ENCODE results near the gene CA10.
A peak's percentile ranks its signal among the peaks of the same experiment; 100 is the strongest.

The CA10 gene

DNA sequence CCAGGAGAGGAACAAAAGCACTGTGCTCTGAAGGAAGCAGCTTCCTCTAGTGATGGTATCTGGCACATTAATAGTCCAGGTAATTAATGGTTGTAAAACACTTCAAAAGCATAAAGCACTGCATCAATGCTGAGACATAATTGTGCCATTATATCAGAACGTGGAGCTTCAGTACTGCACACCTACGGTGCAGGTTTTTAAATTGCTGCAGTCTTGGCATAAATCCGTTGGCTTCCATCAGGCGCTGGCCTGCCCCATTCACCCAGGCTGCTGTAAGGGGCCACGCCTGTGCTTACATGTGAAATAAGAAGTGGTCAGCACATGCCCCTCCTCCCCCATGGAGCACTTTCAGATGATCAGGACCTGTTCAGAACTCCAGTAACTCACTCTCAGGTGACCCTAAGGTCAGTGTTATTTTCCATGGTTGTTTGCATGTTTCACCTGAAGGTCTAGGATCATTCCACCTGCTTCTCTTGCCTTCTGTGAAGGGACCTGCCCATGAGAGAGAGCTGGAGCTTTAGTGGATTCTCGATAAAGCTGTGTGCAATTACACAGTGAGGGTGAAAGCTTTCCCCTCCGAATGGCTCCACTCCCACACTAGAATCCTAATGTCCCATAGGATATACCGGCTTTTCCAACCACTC, 345.3 kb downstream of the CA10 start:
- no peak for DNase-seq

DNA sequence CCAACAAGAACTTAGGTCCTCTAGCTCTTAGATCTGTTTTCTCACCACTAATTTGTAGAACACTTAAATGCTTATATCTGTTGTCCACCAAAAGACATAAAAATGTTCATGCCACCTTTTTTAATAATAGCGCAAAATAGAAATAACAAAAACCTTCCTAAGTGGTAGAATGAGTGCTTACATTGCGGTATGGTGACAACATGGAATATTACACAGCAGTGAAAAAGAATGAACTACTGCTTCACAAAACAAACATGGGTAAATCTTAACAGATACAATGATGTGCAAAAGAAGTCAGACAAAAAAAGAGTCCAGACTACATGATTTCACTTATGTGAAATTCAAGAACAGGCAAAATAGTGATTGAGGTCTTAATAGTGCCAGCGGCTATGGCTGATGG, 351.1 kb downstream of the CA10 start:
- no peak for DNase-seq

DNA sequence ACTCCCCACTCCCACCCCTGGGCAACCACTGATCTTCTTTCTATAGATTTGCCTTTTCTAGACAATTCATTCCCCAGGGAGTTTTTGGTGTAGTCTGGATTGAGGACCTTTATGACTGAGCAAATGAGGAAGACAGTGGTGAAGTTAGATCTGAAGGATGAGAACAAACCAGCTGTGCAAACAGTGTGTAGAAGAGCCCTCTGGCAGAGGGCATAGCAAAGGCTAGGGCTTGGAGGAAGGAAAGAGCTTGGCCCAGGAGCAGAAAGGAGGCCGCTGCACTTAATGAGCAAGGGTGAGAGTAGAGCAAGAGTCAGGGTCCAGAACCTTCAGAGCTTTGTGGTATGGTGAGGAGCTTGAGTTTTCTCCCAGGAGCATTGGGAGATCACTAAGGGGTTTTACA, 352.7 kb downstream of the CA10 start:
- DNase-seq = no peak

DNA sequence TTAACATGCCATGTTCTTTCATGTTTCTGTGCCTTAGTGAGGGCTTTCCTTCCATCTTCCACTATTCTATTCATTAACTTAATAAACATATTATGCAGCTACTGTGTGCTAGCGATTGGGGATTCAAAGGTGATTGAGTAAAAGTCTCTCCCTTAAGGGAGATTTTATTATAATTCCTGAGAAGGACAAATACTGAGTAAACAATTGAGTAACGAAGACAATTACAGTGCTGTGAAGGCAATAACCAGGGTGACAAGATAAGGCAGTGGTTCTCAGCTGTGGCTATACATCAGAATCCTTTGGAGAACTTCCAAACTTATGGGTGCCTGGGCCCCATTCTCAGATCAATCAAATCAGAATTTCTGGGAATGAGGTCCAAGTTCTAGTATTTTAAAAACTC, 353.3 kb downstream of the CA10 start:
- DNase-seq = no peak

DNA sequence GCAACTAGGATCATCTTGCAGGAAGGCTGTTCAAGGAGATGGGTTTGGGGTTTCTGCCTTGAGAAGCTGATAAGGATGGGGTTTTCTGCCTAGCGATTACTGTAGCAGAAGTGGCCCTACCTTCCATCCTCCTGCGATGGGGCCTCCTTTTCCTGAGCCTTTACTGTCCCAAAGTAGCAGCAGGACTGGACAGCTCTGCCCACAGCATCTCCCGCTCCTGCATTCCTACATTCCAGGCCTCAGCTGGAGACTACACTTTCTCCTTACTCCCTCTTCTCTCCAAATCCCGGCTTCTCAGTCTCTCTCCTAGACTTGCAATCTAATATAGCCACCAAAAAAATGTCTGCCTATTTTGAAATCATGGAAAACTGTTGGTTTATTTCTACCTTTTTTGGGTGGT, 355.4 kb downstream of the CA10 start:
- no peak for DNase-seq

DNA sequence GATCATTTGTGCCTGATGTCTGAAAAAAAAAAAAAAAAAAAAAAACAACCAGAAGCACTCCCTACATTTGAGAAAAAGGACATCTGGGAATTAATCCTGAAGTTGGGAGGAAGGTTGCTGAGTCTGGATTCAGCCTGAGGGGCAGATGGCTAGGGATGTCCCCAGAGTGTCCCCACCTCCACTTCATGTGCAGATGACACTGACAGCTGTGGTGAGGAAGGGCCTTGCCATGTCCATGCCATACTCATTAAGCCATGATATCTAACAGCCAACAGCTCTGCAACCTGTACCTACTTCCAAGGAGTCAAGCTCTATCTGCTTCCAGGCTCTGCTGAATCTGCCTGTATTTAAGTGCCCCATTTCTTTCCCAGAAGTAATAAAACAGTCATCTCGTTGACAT, 356.0 kb downstream of the CA10 start:
- DNase-seq = peak; percentile 60

DNA sequence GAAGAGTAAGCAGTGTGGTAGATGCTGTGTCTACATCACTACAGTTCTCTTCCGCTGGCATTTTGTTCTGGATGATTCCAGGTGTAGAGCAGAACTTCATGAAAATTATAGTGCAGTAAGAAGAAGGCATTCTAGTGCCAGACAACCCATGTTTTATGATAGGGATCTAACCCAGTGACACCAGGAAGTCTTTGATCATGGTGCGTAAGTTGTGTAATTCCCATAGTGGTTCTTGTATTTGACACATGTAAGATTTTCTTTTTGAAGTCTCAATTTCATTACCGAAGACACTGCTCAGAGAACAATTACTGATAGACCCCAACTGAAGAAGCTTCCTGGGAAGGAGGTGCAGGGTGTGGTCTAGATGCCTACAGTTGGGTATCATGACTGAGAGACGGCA, 356.9 kb downstream of the CA10 start:
- DNase-seq = no peak

DNA sequence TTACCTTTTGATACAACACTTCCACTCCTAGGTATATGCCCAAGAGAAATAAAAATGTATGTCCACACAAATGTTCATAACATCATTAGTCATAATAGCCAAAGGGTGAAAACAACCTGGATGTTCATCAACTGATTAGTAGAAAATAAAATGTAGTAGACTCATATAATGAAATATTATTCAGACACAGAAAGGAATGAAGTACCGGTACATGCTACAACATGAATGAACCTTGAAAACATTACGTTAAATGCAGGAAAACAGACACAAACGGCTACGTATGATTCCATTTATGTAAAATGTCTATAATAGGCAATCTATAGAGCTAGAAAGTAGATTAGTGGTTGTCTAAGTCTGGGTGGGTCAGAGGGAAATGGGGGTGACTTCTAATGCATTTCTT, 358.5 kb downstream of the CA10 start:
- no peak for DNase-seq

DNA sequence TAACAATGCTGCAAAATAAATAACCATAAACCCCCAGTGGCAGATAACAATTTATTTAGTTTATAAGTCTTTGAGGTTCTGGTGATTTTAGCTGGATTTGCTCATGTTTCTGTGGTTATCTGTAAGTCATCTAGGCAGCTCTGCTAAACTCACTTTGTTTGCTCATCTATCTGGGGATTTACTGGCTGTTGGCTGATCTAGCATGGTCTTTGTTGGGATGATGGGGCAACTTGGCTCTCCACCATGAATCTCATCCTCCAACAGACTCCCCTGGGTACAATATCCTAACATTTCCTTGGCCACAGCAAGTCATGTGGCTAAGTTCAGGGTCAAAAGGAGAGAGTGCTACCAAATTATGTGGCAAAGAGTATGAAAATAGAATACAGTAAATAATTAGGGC, 359.3 kb downstream of the CA10 start:
- DNase-seq = no peak

DNA sequence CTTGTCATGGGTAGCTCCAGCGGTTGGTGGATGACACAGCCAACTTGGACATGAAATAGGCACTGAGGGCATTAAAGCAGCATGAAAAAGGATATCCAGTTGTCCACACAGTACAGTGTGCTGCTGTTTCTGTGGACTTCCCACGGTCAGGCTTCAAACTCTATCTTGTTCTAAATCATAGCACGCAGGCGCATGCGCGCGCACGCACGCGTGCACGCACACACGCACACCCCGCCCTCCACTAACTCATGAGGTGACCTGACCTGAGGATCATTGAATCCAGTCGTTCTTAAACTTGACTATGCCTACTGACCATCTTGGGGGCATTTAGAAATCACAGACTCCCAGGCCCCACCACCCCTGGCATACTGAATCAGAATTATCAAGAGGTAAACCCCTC, 361.4 kb downstream of the CA10 start:
- DNase-seq = no peak

DNA sequence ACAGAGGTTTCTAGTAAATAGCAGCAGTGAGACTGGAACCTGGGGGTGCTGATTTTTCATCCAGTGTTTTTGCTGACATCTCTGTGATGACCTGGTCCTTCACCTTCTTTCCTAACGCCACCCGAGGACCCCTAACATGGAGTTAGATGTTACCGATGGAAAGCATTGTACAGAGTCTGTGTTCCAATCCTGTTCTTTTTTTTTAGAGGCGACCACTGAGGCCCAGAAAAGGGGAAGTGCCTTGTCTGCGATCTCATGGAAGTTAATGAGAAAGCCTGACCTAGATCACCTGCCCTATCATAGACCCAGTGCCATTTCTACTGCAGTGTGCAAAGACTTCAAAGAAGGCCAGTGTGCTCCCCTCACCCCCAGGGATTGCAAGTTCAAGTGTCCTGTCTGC, 362.5 kb downstream of the CA10 start:
- no peak for DNase-seq

DNA sequence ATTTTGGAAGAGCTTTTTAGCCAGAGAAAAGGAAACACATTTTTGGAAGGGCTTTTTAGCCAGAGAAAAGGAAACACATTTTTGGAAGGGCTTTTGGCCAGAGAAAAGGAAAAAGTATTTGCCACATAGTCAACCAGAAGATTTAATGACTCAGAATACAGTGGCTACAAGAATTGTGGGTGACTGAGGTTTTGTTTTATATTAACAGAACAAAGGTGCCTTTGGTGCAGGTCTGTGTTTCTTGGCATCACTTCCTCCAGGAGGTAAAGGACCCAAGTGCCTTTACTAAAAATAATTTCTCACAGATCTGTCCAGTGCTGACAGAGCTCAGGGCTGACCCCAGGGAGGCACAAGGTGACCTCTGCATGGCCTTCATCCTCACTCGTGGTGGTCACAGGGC, 363.1 kb downstream of the CA10 start:
- no peak for DNase-seq

DNA sequence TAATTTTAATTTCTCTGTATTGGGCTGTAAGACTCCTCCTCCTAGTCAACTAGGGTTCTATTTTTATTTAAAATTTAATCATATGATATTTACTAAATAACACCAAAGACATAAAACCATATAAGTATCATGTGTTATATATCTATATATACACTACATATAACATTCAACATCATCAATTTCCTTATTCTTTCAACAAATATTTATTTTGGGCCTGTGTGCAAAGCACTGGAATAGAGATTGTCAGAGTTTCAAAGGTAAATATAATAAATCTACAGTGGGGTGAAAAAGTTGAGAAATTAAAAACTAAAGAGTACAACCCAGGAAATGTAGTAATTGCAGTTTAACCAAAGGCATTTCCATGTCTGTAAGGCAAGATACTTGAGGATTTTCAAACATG, 364.0 kb downstream of the CA10 start:
- DNase-seq = no peak

DNA sequence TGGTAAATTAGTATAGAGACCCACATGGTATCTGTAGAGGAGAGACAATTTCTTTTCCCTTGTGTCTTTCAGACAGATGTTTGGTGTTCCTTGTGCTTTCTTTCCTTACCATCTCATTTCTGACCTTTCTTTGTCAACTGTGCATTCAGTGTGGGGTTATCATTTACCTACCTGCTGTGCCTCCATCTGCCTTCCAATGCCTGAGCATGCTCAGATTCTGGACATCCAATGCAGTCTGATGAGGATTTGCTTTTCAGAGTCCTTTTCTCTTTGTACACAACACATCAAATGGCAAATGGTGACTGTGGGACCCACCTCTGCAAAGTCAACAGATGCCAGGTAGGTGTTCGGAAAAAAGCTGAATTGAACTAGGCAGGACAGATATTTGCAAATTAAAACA, 364.8 kb downstream of the CA10 start:
- no peak for DNase-seq

DNA sequence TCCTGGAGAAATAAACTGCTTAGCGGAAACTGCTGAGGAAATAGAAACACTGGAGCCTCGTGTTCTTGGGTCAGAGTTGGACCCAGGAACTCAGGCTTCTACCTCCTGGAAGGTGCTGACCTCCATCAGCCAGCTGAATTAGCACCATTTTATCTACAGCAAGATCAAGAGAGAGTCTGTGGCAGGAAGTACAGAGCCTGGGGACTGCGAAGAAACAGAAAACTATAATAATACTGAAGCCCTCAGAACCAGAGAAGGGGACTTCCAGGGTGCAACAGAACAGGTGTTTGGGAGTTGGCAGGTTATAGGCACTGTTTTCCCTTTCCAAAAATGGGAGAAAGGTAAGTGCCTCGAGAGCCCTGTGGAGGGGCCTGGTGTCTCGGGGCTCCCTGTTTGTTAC, 379.7 kb downstream of the CA10 start:
- no peak for DNase-seq

DNA sequence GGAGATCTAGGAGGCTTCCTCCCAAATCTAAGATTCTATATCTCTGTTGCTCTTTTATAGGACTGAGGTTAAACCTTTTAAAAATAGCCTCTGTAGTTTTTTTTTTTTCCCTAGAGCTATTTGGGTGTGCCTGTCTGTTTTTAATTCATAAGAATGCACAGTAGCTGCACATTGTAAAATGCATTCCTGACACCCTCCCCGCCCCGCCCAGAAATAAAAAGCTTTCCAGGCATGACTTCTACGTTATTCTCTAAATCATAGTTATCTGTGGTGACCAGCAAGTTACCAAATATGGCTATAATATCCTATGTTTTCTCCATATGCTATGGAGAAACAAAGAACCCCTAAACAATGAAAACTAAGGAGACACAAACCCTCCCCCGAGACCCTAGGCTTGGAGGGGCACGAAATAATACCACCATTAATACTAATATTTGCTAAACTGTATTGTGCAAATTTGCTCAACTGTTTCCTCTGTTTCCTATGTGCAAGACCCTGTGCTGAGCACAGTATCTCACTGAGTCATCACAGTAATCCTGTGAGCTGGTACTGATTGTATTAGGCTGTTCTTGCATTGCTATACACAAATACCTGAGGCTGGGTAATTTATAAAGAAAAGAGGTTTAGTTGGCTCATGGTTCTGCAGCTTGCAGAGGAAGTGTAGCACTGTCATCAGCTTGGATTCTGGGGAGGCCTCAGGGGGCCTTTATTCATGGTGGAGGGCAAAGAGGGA, 388.3 kb downstream of the CA10 start:
- no peak for DNase-seq

DNA sequence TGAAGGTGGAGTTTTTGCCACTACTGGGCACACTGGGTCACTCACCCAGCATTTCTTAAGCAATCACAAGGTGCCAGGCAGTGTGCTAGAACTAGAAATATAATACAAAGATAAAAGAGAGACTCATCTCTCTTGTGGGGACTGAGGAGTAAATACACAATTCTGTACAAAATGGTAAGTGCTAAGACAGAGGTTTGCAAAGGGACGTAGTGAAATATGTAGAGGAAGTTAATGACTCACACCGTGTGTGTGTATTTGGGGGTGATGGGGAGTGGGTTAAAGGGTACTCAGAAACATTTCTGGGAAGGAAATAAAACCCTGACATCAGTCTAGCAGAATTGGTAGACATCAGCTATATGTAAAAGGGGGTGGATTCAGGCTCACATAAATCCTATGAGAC, 389.3 kb downstream of the CA10 start:
- no peak for DNase-seq

DNA sequence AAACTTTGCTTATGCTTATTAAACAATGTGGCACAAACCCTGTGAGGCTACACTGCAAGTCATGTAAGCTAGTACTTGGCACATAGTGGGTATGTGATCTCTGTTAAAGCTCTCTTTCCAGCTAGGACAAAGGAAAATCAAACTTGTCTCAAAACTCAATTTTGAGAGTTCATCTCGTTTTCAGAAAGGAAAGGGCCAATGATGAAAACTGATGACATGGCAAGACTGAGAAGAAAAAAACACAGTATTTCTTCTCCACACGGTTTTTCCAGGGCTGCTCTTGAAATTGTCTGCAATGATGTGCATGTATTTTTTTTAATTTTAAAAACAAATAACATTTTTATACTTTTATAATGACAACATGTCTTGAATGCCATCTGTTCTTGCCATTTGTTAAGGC, 389.8 kb downstream of the CA10 start:
- DNase-seq = peak; percentile 35

DNA sequence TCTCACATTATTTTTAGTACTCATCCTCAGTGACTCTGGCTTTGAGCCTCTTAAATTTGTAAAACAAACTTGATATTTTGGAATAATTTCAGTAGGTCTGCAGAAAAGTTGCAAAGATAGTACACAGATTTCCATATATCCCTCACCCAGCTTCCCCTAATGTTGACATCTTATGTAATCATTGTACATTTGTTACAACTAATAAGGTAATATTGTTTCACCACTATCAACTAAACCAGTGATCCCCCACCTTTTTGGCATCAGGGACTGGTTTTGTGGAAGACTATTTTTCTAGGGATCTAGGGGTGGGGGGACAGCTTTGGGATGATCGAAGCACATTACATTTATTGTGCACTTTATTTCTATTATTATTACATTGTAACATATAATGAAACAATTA, 391.2 kb downstream of the CA10 start:
- DNase-seq = no peak

DNA sequence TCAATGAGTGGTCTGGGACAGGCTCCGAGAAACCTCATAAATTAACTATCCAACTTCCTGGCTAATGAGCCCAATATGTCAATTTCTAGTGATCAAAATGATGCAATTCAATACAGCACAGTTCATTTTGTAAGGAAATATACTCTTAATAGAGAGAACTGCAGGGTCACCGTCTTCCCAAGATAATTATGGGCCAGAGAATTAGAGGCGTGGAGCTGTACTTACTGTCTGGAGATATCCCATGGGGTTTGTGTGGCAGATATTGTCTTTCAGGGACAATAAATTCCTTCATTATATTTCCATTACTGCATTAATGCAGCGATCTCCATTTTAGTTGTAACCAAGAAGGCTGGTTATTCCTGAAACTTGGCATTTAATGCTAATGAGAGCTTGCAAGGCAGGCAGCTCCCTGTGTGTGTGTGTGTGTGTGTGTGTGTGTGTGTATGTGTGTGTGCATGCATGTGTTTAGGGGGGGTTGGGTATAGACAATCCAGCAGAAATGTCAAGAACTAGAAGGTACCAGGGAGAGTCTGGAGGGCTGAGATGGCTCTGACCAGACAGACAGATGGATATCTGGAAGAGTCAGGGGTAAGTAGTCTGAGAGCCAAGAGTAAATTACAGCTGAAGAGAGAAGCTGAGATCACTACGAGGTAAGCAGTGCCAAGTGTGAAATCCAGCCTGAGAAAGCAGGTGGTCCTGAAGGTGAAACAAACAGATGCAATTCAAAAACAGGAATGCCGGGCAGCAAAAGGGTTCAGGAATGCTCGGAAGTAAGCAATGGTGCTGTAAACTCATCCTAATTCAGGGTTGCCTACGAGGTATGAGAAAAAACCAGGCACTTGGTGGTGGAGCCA, 393.0 kb downstream of the CA10 start:
- DNase-seq = peak; percentile 37

DNA sequence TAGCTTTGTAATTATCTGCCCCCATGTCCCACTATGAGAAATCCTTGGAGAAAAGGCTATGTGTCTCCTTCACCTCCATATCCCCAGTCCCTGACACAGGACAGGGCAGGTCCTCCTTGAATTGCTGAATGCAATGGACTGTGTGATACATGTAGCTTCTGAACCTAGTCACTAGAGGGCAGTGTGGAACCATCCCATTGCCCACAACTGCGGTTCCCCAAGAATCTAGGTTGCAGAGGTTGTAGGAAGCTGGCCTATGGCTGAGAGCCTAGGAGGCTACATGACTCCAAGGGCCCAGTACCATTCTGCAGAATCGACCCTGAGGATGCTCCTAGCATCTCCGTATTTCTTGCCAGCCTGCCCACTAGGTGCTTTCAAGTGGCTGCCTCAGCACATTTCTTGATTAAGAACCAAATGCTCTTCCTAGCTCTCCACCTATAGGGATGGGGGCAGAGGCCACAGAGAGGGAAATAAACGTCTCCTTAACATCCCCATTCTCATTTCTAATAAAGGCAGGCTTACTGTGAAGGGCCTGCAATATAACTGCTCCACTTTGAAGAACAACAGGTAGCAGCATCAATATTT, 394.0 kb downstream of the CA10 start:
- peak; percentile 73 for DNase-seq

DNA sequence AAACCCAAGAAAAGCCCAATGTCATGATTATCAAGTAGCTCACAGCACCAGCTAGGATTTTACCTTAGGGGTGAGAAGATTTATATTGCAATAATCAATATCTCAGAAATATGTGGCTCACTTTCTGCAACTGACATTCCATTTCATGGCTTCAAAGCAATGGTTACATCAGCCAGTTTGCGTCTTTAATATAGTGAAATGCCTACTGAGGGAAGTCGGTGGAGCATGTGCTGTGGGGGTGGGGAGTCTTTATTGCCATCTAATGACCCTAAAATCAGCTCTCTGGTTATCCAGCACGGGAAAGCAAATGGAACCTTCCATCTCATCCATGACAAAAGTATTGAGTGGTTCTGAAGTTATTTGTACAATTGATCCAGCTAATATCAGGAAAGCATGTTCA, 395.5 kb downstream of the CA10 start:
- no peak for DNase-seq

DNA sequence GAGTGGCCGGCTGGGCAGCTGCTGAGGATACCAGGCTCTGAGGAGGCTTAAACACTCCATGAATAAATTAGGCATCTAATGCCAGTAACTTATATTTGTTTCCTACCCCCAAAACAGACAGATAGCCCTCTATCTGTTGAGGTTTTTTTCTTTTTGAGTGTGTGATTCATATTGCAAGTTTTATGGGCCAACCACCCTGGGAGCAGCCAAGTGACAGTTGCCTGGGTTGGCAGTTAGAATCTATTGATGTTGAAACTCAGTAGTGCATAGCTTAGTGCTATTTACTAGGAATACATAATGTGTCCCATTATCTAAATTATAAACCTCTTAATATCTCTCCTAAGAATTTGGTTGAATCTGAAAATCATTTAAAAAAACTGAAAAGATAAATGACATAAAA, 397.4 kb downstream of the CA10 start:
- DNase-seq = no peak

DNA sequence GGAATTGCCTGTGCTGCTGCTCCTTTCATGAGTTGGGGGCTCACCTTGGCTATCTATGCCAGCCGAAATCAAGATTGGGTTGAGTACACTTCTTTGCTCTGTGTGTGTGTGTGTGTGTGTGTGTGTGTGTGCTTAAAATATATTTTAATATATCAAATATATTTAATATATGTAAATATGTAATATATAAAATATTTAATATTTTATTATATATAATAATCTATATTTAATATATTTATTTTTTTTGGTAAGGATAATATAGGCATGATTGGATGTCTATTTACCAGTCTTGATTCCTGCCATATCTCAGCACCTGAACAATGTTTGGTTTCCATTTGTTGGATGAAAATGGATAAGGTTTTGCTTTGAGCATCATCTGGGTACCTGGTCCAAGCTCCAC, 399.3 kb downstream of the CA10 start:
- DNase-seq = no peak

Data from NCI-H1694 (cell line).